GM12864 (cell line): ENCODE measurements around the gene SMURF1.

Experiments used
- DNase-seq: peaks from one replicate; pipeline ENCODE4 v3.0.0-alpha.2; 2011; ENCODE audit warnings: low read depth
- H3K4me3 ChIP-seq: 2 replicates; pipeline ENCODE4 v1.5.1; 2011; ENCODE audit warnings: mild to moderate bottlenecking, low read depth, low read length, control low read depth
- TF ChIP-seq, protein P1 (sequence below): IDR thresholded peaks from 2 replicates; pipeline ENCODE4 v1.5.1; 2011; ENCODE audit warnings: low read depth, mild to moderate bottlenecking, moderate library complexity, low read length, control low read depth, inconsistent platforms; ENCODE audit errors: missing control alignments

SMURF1 gene

DNA sequence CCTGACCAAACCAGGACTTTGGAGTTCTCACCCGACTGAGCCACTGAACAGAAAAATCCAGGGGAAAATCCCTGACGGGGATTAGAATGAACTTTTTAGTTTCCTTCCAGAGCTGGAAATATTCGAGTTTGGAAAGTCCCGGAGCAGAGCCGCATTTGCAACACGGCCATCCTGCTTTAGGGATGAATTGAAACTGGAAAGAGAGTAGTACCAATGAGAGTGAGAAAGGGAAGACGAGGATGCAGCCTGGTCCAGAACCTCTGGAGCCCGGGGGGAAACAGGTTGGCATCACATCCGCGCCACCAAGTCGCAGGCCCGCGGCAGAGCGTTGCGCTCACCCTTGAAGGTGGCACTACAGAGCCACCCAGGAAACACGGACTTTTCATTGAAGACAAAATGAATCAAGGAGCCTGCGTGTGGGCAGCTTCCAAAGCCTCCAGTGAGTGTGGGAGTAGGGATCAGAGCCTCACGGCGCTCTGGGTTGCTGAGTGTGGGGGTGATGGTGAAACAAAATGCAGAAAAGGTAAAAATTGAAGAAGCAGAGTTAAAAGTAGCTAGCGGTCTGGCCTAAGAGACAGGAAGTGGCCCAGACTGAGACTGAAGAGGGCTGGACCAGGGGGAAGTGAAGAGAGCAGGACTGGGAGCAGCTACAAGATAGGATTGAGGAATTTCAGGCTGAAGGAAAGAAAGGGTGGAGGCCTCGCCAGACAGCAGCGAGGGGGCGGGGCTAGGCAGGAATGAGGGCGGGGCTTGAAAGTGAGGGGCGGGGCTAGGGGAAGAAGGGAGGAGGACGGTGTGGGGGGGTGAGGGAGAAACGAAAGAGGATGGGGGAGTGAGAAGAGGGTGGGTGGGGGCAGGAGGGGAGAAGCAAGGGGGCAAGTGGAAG, 1.8 kb downstream of the SMURF1 start:
- no peak for DNase-seq
- H3K4me3 ChIP-seq = peak overlapping the region; percentile 30; the same call in 1 of the 2 replicates

DNA sequence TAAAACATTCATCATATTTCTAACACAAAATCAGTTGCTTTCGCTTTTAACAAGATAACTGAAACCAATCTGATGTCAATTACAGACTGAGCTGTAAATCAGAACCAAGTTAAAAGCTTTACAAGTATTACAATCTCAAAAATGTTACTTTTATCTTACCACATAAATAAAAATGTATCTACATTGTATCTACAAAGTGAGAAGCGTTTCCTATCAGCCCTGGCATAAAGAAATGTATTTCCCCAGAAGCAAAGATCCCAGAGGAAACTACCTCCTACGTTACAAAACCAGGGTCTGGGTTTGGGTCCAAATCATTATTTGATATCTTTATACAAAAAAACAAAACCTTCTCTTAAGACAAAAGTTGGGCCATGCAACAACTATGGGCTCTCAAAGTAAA, 2.6 kb downstream of the SMURF1 start:
- DNase-seq = no peak
- TF ChIP-seq, protein P1, sequence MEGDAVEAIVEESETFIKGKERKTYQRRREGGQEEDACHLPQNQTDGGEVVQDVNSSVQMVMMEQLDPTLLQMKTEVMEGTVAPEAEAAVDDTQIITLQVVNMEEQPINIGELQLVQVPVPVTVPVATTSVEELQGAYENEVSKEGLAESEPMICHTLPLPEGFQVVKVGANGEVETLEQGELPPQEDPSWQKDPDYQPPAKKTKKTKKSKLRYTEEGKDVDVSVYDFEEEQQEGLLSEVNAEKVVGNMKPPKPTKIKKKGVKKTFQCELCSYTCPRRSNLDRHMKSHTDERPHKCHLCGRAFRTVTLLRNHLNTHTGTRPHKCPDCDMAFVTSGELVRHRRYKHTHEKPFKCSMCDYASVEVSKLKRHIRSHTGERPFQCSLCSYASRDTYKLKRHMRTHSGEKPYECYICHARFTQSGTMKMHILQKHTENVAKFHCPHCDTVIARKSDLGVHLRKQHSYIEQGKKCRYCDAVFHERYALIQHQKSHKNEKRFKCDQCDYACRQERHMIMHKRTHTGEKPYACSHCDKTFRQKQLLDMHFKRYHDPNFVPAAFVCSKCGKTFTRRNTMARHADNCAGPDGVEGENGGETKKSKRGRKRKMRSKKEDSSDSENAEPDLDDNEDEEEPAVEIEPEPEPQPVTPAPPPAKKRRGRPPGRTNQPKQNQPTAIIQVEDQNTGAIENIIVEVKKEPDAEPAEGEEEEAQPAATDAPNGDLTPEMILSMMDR = no peak
- no peak overlapping the region for H3K4me3 ChIP-seq

More for the DNA sequence above, 1.8 kb downstream of the SMURF1 start:
- TF ChIP-seq, protein P1 = no peak

DNA sequence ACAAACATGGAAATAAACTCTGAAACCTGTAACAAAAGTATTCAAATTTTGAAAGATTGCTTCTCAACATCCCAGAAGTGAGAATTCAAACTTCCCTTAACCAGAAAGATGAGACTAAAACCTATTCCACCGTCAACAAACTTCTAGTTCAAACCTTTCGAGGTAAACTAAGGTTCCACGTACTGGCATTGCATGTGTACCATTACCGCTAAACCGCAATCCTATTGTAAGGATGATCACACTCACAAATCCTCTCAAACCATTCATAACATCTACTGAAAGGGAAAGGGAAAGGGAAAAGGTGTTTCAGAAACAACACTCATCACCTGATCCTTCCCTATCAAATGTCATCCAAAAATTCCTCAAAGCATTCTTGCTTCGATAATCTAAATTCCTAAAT, 3.1 kb downstream of the SMURF1 start:
- DNase-seq = no peak
- TF ChIP-seq, protein P1 = no peak
- no peak overlapping the region for H3K4me3 ChIP-seq

DNA sequence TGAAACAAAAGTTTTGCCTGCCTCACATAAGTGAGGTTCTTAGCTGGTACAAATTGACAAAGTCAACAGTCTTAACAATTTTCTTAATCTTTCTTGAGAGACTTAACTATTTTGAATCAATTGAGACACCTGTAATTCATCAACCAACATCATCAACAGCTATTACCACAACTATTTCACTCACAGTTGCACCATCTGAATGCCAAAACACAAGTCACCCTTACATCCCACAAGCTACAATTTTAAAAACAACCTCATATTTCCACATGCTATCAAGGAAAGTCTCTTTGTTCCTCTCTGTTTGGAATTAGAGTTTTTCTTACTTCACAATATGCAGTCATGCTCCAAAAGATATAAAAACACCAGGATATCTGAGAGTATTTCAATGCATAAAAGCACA, 4.9 kb downstream of the SMURF1 start:
- TF ChIP-seq, protein P1 = no peak
- H3K4me3 ChIP-seq = no peak overlapping the region
- DNase-seq = no peak

DNA sequence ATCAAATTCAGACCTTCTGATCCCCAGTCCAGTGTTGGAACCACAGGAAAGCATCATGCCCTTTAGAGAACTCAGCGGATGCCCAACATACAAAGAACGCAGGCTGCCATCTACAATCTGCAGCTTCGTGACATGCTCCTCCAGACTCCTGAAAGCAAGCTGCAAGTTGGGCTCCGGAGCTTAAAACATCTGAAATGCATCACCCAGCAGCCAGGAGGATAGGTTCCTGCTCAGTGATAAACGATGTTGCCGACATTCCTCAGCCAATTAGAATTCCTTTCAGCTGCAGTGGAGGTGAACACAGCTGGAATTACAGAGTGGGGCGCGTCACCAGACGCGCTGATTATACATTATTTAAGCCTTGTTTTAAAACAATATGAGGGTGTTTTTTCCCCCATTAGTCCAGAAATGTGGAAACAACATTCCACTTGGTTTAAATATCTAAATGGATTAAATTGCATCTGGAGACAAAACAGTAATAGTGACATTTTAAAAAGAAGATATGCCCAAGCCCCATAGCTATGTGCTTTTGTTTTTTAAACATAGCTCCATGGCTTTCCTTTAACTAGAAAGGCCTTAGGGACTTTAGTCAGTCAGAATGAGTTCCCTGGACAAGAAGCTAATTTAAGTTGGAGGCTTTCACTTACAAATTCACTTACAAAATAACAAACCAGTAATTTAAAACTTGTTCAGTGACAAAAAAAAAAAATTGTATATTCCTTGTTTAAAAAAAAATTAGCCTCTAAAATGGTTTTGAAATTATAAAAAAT, 6.3 kb downstream of the SMURF1 start:
- DNase-seq = no peak
- TF ChIP-seq, protein P1 = no peak
- H3K4me3 ChIP-seq = no peak overlapping the region

DNA sequence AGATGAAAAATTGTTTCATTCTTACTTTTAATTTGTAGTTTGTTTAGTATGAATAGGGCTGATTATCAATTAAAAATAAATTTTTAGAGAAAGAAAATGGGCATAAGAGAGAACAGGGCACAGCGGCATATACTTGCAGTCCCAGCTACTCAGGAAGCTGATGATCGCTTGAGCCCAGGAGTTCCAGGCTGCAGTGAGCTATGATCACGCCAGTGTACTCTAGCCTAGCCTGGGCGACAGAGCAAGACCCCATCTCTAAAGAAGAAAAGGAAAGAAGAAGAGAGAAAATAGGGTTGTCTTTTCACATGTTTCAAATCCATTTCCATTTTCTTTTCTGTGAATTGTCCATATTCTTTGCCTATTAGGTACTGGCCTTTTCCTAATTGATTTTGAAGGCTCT, 8.0 kb downstream of the SMURF1 start:
- TF ChIP-seq, protein P1 = no peak
- DNase-seq = no peak
- H3K4me3 ChIP-seq = no peak overlapping the region
